Psoas muscle (tissue), 8 donors: ENCODE data around the gene DMD. TPM values are rescaled to one million over a fixed set of nuclear protein-coding genes. Genes with fewer than 3 reads are reported as not detected.

ENCODE experiments used
- ATAC-seq, 4 donors: fragments of 200-7000 bp; cut with Tn5 transposase; one replicate each; pipeline ENCODE4 v1.9.1; 2020; ENCODE audit warnings: moderate library complexity in 3 of 4, mild to moderate bottlenecking in 2 of 4
- DNase-seq, 2 donors: peaks; one replicate each; pipeline ENCODE4 v3.0.0-alpha.2; 2020
- H3K27ac ChIP-seq: fragments of 200-600 bp; one replicate; pipeline ENCODE4 v1.8.0; 2022
- H3K27me3 ChIP-seq, 3 donors: fragments of 200-600 bp in 1 of 3; one replicate each; pipeline versions ENCODE4 v1.6.1 to v1.8.0; 2013 to 2022; ENCODE audit warnings: low read length in 2 of 3, mild to moderate bottlenecking in 2 of 3, moderate library complexity in 1 of 3; ENCODE audit not compliant: insufficient read depth in 3 of 3
- H3K36me3 ChIP-seq, 2 donors: fragments of 200-600 bp in 1 of 2; one replicate each; pipeline versions ENCODE4 v1.6.1 to v1.8.0; 2013 to 2022; ENCODE audit warnings: low read depth in 1 of 2, mild to moderate bottlenecking in 1 of 2, moderate library complexity in 1 of 2; ENCODE audit not compliant: insufficient read depth in 1 of 2
- H3K4me1 ChIP-seq: fragments of 200-600 bp; one replicate; pipeline ENCODE4 v1.8.0; 2022
- H3K4me3 ChIP-seq: fragments of 200-600 bp; one replicate; pipeline ENCODE4 v1.8.0; 2022; ENCODE audit warnings: mild to moderate bottlenecking
- H3K9me3 ChIP-seq: fragments of 200-600 bp; one replicate; pipeline ENCODE4 v1.8.0; 2022
- WGBS, 3 donors: extraction: QIAGEN DNeasy Blood & Tissue Kit; methylation state at CpG; one replicate each; pipeline versions ENCODE4 v1.1.6 to v1.1.7; 2013; 5-methylcytosine and 5-hydroxymethylcytosine counted together
- intact Hi-C, 2 donors: fragments of 100-400 bp; cut with DNase I; formaldehyde crosslinking; loops; one replicate each; pipeline versions ENCODE4 v1.11.0 to v1.14.2; 2022
- polyA plus RNA-seq, 3 donors: library from polyadenylated mRNA; stranded (reverse); fragments of 200-250 nt; gene quantifications; one replicate each; pipeline ENCODE4 v1.2.3, GENCODE V29; 2013
- total RNA-seq, 4 donors: library from RNA; stranded (reverse); fragmentation: NEBNext Ultra II Directional in 2 of 4; extraction: Animal tissue kit (Norgen Biotek cat#: 25700) in 2 of 4; gene quantifications; one replicate each; pipeline versions ENCODE4 v1.2.1 to v1.2.4, GENCODE V29; 2021 to 2023
- TF ChIP-seq, protein P1 (sequence below): fragments of 200-600 bp; IDR thresholded peaks from one replicate; pipeline ENCODE4 v1.8.0; 2022; ENCODE audit warnings: antibody characterized with exemption
- donor health status: healthy with polysubstance abuse.
- donor health status: DM: no; HTN: no; CAD: no; lungs with moderate emphysema.
- donor health status: Bipolar disorder and iron deficiency.
- donor health status: healthy.
- donor health status: DM: yes; HTN: yes; CAD: no.
- donor health status: DM: no; HTN: no; CAD: no.
- donor health status: DM: no; HTN: no; CAD: no.
- donor health status: DM: yes; HTN: yes; CAD: no.

The DMD gene
- total and polyA plus RNA-seq, 7 donors = 6.8 to 170 (median 86.5) TPM

DNA sequence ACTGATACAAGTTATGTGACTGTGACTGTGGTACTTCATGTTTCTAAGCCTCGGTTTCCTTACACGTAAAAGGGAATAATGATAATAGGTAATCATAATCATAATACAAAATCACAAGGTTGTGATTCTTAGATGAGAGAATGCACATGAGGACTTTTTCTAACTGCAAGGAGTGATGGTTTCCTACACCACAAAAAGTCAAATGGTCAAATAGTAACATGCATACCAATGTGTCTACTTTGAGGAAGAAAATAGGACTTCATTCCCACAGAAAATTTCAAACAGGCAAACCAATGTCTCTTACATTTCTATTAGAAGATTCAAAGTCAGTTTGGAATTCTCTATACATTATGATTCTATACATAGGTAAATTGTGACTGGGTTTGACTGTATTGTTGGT lies 1770.8 kb downstream of the DMD start:
- DNase-seq (no peak), ATAC-seq (no peak)
- Histone ChIP-seq H3K27ac (no peak overlapping the region), H3K9me3 (no peaks in the 10 kb centered on the region), H3K36me3 (no peaks in the 10 kb centered on the region), H3K27me3 (no peaks in the 10 kb centered on the region), H3K4me3 (no peak overlapping the region), H3K4me1 (no peaks in the 10 kb centered on the region)
- 86 to 100% (median 97%) methylated on average over 2 of the region's 2 CpGs for WGBS, 3 donors
- TF ChIP-seq, protein P1, sequence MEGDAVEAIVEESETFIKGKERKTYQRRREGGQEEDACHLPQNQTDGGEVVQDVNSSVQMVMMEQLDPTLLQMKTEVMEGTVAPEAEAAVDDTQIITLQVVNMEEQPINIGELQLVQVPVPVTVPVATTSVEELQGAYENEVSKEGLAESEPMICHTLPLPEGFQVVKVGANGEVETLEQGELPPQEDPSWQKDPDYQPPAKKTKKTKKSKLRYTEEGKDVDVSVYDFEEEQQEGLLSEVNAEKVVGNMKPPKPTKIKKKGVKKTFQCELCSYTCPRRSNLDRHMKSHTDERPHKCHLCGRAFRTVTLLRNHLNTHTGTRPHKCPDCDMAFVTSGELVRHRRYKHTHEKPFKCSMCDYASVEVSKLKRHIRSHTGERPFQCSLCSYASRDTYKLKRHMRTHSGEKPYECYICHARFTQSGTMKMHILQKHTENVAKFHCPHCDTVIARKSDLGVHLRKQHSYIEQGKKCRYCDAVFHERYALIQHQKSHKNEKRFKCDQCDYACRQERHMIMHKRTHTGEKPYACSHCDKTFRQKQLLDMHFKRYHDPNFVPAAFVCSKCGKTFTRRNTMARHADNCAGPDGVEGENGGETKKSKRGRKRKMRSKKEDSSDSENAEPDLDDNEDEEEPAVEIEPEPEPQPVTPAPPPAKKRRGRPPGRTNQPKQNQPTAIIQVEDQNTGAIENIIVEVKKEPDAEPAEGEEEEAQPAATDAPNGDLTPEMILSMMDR = no peak
- intact Hi-C loops = no loop called here

DNA sequence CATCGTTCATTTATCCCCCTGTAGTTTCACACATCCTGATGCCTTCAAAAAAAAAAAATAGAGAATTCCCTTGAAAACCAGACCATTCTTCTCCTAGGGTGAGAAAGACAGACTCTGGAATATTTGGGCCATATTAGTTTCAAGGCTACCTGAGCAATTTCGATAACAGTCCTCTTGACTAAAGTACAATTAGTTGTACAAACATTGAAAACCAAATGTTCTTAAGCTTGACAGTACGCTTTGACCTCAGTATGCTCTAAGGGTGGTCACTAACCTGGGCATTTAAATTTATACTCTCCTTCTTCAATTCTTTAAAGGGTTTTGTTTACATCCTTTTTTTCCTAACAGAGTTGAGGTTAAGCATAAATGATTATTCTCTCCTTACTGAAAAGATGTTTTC lies 1774.9 kb downstream of the DMD start:
- H3K27me3 ChIP-seq = no peaks in the 10 kb centered on the region
- no peak for ATAC-seq
- TF ChIP-seq, protein P1 = no peak
- no peaks in the 10 kb centered on the region for H3K36me3 ChIP-seq
- WGBS, 3 donors = 63 to 74% (median 67%) methylated on average over 3 of the region's 3 CpGs
- intact Hi-C loops = no loop called here
- H3K4me3 ChIP-seq = no peak overlapping the region
- no peaks in the 10 kb centered on the region for H3K4me1 ChIP-seq
- H3K27ac ChIP-seq = no peak overlapping the region
- H3K9me3 ChIP-seq = no peaks in the 10 kb centered on the region
- no peak for DNase-seq

DNA sequence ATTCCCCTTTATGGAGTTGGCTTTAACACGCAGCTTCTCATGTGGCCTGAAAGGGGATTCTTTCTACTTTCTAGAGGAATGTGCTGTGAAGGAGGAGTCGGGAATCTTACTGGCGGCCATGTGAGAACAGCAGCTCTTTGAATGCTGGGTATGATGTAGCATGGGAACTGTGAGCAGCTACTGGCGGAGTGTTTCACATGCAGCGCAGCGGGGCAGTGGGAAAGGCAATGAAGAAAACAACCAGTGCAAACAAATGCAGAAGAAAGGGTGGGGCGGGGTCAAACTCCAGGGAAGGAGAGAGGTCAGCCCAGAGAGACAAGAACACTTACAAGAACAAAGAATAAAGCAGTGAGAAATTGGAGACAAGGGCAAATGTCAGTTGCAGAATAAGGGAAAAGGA lies 1775.8 kb downstream of the DMD start:
- intact Hi-C loops = no loop called here
- Histone ChIP-seq H3K36me3 (no peaks in the 10 kb centered on the region), H3K4me3 (no peak overlapping the region), H3K9me3 (no peaks in the 10 kb centered on the region), H3K27me3 (no peaks in the 10 kb centered on the region), H3K4me1 (no peaks in the 10 kb centered on the region), H3K27ac (no peak overlapping the region)
- TF ChIP-seq, protein P1 = no peak
- no peak for DNase-seq
- WGBS, 3 donors = 51 to 62% (median 54%) methylated on average over 7 of the region's 7 CpGs
- no peak for ATAC-seq

DNA sequence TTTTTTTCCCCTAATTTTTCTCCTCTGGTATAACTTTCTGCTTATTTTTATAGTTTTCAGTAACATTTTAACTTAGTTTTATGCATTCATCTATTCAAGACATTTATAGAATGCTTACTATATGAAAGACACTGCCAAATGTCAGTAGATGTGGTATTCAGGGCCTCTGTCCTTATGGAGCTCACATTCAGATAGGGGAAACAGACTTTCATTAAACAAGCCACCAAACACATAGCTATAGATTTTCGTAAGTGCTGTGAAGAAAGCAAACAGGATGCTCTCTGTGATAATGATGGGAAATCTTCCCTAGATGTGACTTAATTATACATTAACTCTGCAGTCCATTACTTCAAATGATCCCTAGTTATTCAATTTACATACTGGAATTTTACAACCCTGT lies 1777.5 kb downstream of the DMD start:
- no peaks in the 10 kb centered on the region for H3K4me1 ChIP-seq
- no peaks in the 10 kb centered on the region for H3K9me3 ChIP-seq
- WGBS, 3 donors = 88 to 95% (median 92%) methylated on average over 1 of the region's 1 CpG
- TF ChIP-seq, protein P1 = no peak
- no peak overlapping the region for H3K4me3 ChIP-seq
- DNase-seq = no peak
- H3K27ac ChIP-seq = no peak overlapping the region
- no peaks in the 10 kb centered on the region for H3K36me3 ChIP-seq
- H3K27me3 ChIP-seq = no peaks in the 10 kb centered on the region
- no peak for ATAC-seq
- intact Hi-C loops = no loop called here

DNA sequence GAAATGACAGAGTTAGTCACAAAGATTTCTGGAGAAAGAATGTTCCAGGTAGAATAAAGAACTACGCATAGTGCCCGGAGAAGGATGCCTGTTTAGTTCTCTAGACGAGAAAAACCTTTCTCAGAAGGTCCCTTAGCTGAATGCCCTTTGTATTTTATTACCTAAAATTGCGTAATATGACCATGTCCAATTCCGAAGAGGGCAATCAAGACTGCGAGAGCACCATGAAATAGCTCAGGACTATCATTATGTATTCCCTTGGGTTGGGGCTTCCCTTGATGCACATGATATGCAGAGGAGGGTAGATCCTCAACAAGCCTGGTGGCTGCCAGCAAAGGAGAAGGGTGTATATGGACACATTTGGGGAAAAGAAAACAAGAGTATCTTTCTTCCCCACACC lies 1781.4 kb downstream of the DMD start:
- Histone ChIP-seq H3K9me3 (no peaks in the 10 kb centered on the region), H3K27ac (no peak overlapping the region), H3K27me3 (no peaks in the 10 kb centered on the region), H3K36me3 (no peaks in the 10 kb centered on the region), H3K4me1 (no peaks in the 10 kb centered on the region), H3K4me3 (no peak overlapping the region)
- no peak for ATAC-seq
- intact Hi-C loops = no loop called here
- no peak for DNase-seq
- TF ChIP-seq, protein P1 = no peak
- WGBS, 3 donors = 75 to 83% (median 77%) methylated on average over 6 of the region's 6 CpGs
